ENCODE results near the gene WDR91.

DNA sequence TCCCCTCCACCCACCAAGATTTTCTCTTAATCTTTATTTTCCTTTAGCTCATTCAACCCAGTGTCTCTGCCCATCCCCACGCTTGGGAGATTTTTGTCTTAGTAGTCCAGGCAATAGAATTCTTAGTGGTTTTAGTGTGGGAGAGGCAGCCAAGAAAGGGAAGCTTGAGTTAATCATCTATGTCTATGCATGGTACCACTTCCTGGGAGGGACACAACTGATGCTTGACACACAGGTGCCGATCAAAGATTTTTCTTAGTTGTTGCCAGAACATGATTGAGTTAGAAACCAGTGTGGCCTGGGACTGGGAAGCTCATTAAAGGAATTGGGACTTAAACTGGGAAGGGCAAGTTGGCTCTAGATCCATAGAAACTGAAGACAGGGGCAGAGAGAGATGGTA is 25.4 kb upstream of the WDR91 start:
- TF ChIP-seq NFIC (IDR thresholded peaks at IDR 0.05) (no peak), YY1 (IDR thresholded peaks at IDR 0.05; ENCODE audit: low read depth) (no peak), EP300 (IDR thresholded peaks at IDR 0.05; ENCODE audit: borderline replicate concordance) (no peak), TCF12 (IDR thresholded peaks at IDR 0.05; ENCODE audit: low read depth) (no peak), CEBPB (IDR thresholded peaks at IDR 0.05) (no peak), FOXM1 (IDR thresholded peaks at IDR 0.05; ENCODE audit: borderline replicate concordance, low read depth) (no peak)
- TF ChIP-seq, protein P1, sequence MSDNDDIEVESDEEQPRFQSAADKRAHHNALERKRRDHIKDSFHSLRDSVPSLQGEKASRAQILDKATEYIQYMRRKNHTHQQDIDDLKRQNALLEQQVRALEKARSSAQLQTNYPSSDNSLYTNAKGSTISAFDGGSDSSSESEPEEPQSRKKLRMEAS (IDR thresholded peaks at IDR 0.05), result no peak
- TF ChIP-seq, protein P2, sequence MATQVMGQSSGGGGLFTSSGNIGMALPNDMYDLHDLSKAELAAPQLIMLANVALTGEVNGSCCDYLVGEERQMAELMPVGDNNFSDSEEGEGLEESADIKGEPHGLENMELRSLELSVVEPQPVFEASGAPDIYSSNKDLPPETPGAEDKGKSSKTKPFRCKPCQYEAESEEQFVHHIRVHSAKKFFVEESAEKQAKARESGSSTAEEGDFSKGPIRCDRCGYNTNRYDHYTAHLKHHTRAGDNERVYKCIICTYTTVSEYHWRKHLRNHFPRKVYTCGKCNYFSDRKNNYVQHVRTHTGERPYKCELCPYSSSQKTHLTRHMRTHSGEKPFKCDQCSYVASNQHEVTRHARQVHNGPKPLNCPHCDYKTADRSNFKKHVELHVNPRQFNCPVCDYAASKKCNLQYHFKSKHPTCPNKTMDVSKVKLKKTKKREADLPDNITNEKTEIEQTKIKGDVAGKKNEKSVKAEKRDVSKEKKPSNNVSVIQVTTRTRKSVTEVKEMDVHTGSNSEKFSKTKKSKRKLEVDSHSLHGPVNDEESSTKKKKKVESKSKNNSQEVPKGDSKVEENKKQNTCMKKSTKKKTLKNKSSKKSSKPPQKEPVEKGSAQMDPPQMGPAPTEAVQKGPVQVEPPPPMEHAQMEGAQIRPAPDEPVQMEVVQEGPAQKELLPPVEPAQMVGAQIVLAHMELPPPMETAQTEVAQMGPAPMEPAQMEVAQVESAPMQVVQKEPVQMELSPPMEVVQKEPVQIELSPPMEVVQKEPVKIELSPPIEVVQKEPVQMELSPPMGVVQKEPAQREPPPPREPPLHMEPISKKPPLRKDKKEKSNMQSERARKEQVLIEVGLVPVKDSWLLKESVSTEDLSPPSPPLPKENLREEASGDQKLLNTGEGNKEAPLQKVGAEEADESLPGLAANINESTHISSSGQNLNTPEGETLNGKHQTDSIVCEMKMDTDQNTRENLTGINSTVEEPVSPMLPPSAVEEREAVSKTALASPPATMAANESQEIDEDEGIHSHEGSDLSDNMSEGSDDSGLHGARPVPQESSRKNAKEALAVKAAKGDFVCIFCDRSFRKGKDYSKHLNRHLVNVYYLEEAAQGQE (IDR thresholded peaks at IDR 0.05; ENCODE audit: low read depth), result no peak
